Epithelial cell of proximal tubule (primary cell): ENCODE measurements around the gene KRTAP10-10. TPM values are rescaled to one million over a fixed set of nuclear protein-coding genes. Genes with fewer than 3 reads are reported as not detected.

Experiments used
- DNase-seq: peaks from one replicate; pipeline ENCODE4 v3.0.0-alpha.2; 2011; ENCODE audit warnings: low read depth
- H3K4me3 ChIP-seq: 2 replicates; pipeline ENCODE4 v1.5.1; 2011; ENCODE audit warnings: low read depth, mild to moderate bottlenecking, low read length
- total RNA-seq: library from RNA; depleted of rRNA; stranded (reverse); fragments of >200 nt; gene quantifications from 2 replicates; pipeline ENCODE4 v1.2.3, GENCODE V29; 2015
- TF ChIP-seq, protein P1 (sequence below): conservative IDR thresholded peaks from 2 replicates; pipeline ENCODE4 v1.5.1; 2012; ENCODE audit warnings: low read depth, mild to moderate bottlenecking, low read length

KRTAP10-10 gene
- total RNA-seq, 1 donor from 2014 or later = not detected

GRCh38 chr21:44686000-44686781 is 49.0 kb downstream of the KRTAP10-10 start:
- H3K4me3 ChIP-seq = no peak overlapping the region
- TF ChIP-seq, protein P1, sequence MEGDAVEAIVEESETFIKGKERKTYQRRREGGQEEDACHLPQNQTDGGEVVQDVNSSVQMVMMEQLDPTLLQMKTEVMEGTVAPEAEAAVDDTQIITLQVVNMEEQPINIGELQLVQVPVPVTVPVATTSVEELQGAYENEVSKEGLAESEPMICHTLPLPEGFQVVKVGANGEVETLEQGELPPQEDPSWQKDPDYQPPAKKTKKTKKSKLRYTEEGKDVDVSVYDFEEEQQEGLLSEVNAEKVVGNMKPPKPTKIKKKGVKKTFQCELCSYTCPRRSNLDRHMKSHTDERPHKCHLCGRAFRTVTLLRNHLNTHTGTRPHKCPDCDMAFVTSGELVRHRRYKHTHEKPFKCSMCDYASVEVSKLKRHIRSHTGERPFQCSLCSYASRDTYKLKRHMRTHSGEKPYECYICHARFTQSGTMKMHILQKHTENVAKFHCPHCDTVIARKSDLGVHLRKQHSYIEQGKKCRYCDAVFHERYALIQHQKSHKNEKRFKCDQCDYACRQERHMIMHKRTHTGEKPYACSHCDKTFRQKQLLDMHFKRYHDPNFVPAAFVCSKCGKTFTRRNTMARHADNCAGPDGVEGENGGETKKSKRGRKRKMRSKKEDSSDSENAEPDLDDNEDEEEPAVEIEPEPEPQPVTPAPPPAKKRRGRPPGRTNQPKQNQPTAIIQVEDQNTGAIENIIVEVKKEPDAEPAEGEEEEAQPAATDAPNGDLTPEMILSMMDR = no peak
- no peak for DNase-seq

DNA sequence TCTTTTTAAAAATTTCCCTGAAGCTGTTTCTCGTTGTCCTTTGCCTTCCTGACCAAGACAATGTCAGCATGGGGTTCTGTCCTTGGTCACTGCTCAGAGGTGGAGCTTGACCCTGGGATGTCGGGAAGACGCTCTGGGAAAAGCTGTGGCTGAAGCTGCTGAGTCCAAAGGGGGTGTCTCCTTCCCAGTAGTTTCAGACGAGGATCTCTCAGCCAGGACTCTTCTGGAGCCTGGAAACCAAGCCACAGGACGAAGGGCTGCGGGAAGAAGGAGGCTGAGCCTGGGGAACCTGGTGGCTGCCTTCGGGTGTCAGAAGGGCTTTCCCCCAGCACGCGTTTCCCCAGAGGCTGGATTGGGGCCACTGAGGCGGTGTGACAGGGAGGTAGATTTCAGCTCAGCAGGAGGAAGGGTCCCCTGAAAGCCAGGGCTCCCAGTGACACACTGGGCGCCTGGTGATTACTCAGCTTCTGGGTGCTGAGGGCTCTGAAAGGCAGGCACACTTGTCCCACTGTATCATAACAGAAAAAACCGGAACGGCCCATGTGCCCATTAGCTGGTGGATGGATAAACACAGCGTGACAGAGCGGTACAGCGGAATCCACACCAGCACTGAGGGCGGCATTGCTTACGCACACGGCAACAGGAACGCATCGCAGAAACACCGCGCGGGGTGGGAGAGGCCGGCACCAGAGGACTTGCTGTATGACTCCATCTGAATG is 49.8 kb downstream of the KRTAP10-10 start:
- TF ChIP-seq, protein P1 = no peak
- no peak for DNase-seq
- H3K4me3 ChIP-seq = no peak overlapping the region

GRCh38 chr21:44687671-44688070 is 50.5 kb downstream of the KRTAP10-10 start:
- H3K4me3 ChIP-seq = no peak overlapping the region
- TF ChIP-seq, protein P1 = no peak
- no peak for DNase-seq

Other genes starting within 250 kb of the KRTAP10-10 start
- gene LRRC3, start 181.8 kb upstream of the KRTAP10-10 start, total RNA-seq = 1.0 and 3.0 TPM in 2 replicates
- gene KRTAP10-1, start 97.2 kb upstream of the KRTAP10-10 start, total RNA-seq = not detected in 2 replicates
- not detected in 2 replicates for gene KRTAP10-2, start 85.9 kb upstream of the KRTAP10-10 start, total RNA-seq
- gene KRTAP10-3, start 78.6 kb upstream of the KRTAP10-10 start, total RNA-seq = not detected in 2 replicates
- gene KRTAP10-4, start 63.6 kb upstream of the KRTAP10-10 start, total RNA-seq = not detected in 2 replicates
- gene KRTAP10-5, start 56.8 kb upstream of the KRTAP10-10 start, total RNA-seq = not detected in 2 replicates
- not detected in 2 replicates for gene KRTAP10-6, start 44.9 kb upstream of the KRTAP10-10 start, total RNA-seq
- not detected in 2 replicates for gene KRTAP10-7, start 36.8 kb upstream of the KRTAP10-10 start, total RNA-seq
- not detected in 2 replicates for gene KRTAP10-8, start 25.3 kb upstream of the KRTAP10-10 start, total RNA-seq
- gene KRTAP10-9, start 10.3 kb upstream of the KRTAP10-10 start, total RNA-seq = not detected in 2 replicates
- not detected in 2 replicates for gene KRTAP10-11, start 9.1 kb downstream of the KRTAP10-10 start, total RNA-seq
- not detected in 2 replicates for gene KRTAP12-4, start 17.3 kb downstream of the KRTAP10-10 start, total RNA-seq
- gene KRTAP12-3, start 20.6 kb downstream of the KRTAP10-10 start, total RNA-seq = not detected in 2 replicates
- gene KRTAP12-2, start 29.6 kb downstream of the KRTAP10-10 start, total RNA-seq = not detected in 2 replicates
- not detected in 2 replicates for gene KRTAP12-1, start 44.8 kb downstream of the KRTAP10-10 start, total RNA-seq
- not detected in 2 replicates for gene KRTAP10-12, start 59.8 kb downstream of the KRTAP10-10 start, total RNA-seq
- gene TSPEAR, start 74.2 kb downstream of the KRTAP10-10 start, total RNA-seq = not detected in 2 replicates
- 29.6 and 47.2 TPM in 2 replicates for gene UBE2G2, start 164.5 kb downstream of the KRTAP10-10 start, total RNA-seq
- gene SUMO3, start 180.7 kb downstream of the KRTAP10-10 start, total RNA-seq = 58.7 and 86.0 TPM in 2 replicates
- 311 and 421 TPM in 2 replicates for gene PTTG1IP, start 236.3 kb downstream of the KRTAP10-10 start, total RNA-seq